GM23248 (cell line): ENCODE results near the gene SLC25A24.
"Not testable (repeated sequence)": the region's sequence is repeated elsewhere in the genome, so short reads cannot be mapped to it uniquely, and the experiment has no call there.

Experiments
- EZH2 ChIP-seq: fragments of 200-600 bp; sonication (generic); IDR thresholded peaks from 2 replicates; pipeline ENCODE4 v1.6.1; 2018; ENCODE audit warnings: antibody characterized with exemption, mild to moderate bottlenecking; ENCODE audit not compliant: insufficient read depth, poor library complexity, severe bottlenecking
- EZH2phosphoT487 ChIP-seq: fragments of 200-600 bp; sonication (generic); IDR thresholded peaks from 2 replicates; pipeline ENCODE4 v1.6.1; 2018; ENCODE audit warnings: antibody characterized with exemption, moderate library complexity, mild to moderate bottlenecking, low read depth; ENCODE audit not compliant: insufficient read depth

DNA sequence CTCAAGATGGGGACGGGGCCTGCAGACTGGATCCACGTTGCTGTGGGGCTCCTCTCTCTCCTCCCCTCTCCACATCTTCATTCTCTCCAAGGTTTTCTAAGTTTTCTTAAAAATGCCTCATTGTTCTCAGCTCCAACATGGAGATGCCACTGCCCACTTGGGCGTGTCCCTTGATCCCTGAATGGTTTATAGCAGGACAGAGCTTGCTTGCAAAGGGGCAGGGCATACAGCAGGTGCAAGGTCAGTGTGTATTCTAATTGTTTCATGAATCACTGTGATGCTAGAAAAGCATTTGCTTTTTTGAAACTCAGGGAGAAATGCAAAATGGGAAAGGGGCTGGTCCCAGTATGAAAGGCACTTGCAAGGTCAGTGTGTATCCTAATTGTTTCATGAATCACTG is 29.8 kb upstream of the SLC25A24 start:
- not testable (repeated sequence) for TF ChIP-seq EZH2, EZH2phosphoT487
